DND-41 (cell line): ENCODE results near the gene ATXN1L.
A peak's percentile ranks its signal among the peaks of the same experiment; 100 is the strongest.
"Not testable (repeated sequence)": the region's sequence is repeated elsewhere in the genome, so short reads cannot be mapped to it uniquely, and the experiment has no call there.

Experiments
- ATAC-seq: fragments of 200-7000 bp; cut with Tn5 transposase; 3 replicates; pipeline ENCODE4 v1.9.1; 2021; ENCODE audit warnings: low read depth; ENCODE audit not compliant: insufficient read depth
- DNase-seq: peaks from one replicate; pipeline ENCODE4 v3.0.0-alpha.2; 2020
- H2AFZ ChIP-seq: 2 replicates; pipeline ENCODE4 v1.6.0; 2012; ENCODE audit warnings: low read depth, low read length
- H3K27ac ChIP-seq: 2 replicates; pipeline ENCODE4 v1.5.1; 2012; ENCODE audit warnings: low read length, inconsistent platforms
- H3K27me3 ChIP-seq: fragments of 200-600 bp; sonication (generic); 2 replicates; pipeline ENCODE4 v1.6.0; 2012; ENCODE audit warnings: low read length, mild to moderate bottlenecking, inconsistent platforms; ENCODE audit not compliant: insufficient read depth, poor library complexity
- H3K36me3 ChIP-seq: 2 replicates; pipeline ENCODE4 v1.5.1; 2012; ENCODE audit warnings: low read length, inconsistent platforms; ENCODE audit not compliant: insufficient read depth
- H3K4me1 ChIP-seq: 2 replicates; pipeline ENCODE4 v1.5.1; 2012; ENCODE audit warnings: mild to moderate bottlenecking, low read length; ENCODE audit not compliant: insufficient read depth
- H3K4me2 ChIP-seq: 2 replicates; pipeline ENCODE4 v1.6.0; 2012; ENCODE audit warnings: mild to moderate bottlenecking, moderate library complexity, low read length, inconsistent platforms; ENCODE audit not compliant: insufficient read depth
- H3K4me3 ChIP-seq, 2 experiments: fragments of 200-600 bp in 1 of 2; shearing (Covaris generic) in 1 of 2; 2 replicates each; pipeline ENCODE4 v1.5.1; 2012 to 2016; ENCODE audit warnings: inconsistent platforms in 2 of 2, low read length in 2 of 2, mild to moderate bottlenecking in 2 of 2, low read depth in 1 of 2, moderate library complexity in 1 of 2
- H3K79me2 ChIP-seq: 2 replicates; pipeline ENCODE4 v1.6.0; 2012; ENCODE audit warnings: low read length, inconsistent platforms; ENCODE audit not compliant: insufficient read depth
- H3K9ac ChIP-seq: 2 replicates; pipeline ENCODE4 v1.6.0; 2012; ENCODE audit warnings: low read depth, mild to moderate bottlenecking, inconsistent platforms, low read length, moderate library complexity
- H3K9me3 ChIP-seq: 2 replicates; pipeline ENCODE4 v1.5.1; 2012; ENCODE audit warnings: low read length, moderate library complexity, mild to moderate bottlenecking, inconsistent platforms; ENCODE audit not compliant: insufficient read depth, severe bottlenecking
- H4K20me1 ChIP-seq: 2 replicates; pipeline ENCODE4 v1.6.0; 2012; ENCODE audit warnings: low read length; ENCODE audit not compliant: insufficient read depth
- EZH2 ChIP-seq: IDR thresholded peaks from 3 replicates; pipeline ENCODE4 v1.6.1; 2012; ENCODE audit warnings: borderline replicate concordance, low read depth, mild to moderate bottlenecking, moderate library complexity, low read length, inconsistent platforms; ENCODE audit not compliant: severe bottlenecking
- TF ChIP-seq, protein P1 (sequence below): IDR thresholded peaks from 2 replicates; pipeline ENCODE4 v1.5.1; 2012; ENCODE audit warnings: borderline replicate concordance, low read length, moderate library complexity, mild to moderate bottlenecking; ENCODE audit not compliant: poor library complexity, severe bottlenecking; ENCODE audit errors: extremely low read depth

Gene ATXN1L

GRCh38 chr16:71904239-71904638 is 58.5 kb downstream of the ATXN1L start:
- ATAC-seq: no peak
- peaks cover 11% of the 10 kb centered on the region for H3K4me1 ChIP-seq

GRCh38 chr16:71905765-71906164 is 60.0 kb downstream of the ATXN1L start:
- not testable (repeated sequence) for H3K4me2 ChIP-seq

More at GRCh38 chr16:71904239-71904638, 58.5 kb downstream of the ATXN1L start:
- peaks cover 8% of the 10 kb centered on the region for H3K36me3 ChIP-seq
- no peaks in the 10 kb centered on the region for H3K9me3 ChIP-seq
- no peak overlapping the region for H3K9ac ChIP-seq
- H3K27ac ChIP-seq: no peak overlapping the region
- no peak overlapping the region for H2AFZ ChIP-seq
- H3K27me3 ChIP-seq: no peaks in the 10 kb centered on the region
- 0 out of 2 replicates have a peak overlapping the region, but pooled peaks have one; percentile 7 for H3K4me2 ChIP-seq
- no peak for DNase-seq
- no peak overlapping the region for H3K4me3 ChIP-seq
- TF ChIP-seq EZH2: no peak
- TF ChIP-seq, protein P1, sequence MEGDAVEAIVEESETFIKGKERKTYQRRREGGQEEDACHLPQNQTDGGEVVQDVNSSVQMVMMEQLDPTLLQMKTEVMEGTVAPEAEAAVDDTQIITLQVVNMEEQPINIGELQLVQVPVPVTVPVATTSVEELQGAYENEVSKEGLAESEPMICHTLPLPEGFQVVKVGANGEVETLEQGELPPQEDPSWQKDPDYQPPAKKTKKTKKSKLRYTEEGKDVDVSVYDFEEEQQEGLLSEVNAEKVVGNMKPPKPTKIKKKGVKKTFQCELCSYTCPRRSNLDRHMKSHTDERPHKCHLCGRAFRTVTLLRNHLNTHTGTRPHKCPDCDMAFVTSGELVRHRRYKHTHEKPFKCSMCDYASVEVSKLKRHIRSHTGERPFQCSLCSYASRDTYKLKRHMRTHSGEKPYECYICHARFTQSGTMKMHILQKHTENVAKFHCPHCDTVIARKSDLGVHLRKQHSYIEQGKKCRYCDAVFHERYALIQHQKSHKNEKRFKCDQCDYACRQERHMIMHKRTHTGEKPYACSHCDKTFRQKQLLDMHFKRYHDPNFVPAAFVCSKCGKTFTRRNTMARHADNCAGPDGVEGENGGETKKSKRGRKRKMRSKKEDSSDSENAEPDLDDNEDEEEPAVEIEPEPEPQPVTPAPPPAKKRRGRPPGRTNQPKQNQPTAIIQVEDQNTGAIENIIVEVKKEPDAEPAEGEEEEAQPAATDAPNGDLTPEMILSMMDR: no peak
- H4K20me1 ChIP-seq: peaks cover 88% of the 10 kb centered on the region
- H3K79me2 ChIP-seq: peaks cover 100% of the 10 kb centered on the region

More at GRCh38 chr16:71905765-71906164, 60.0 kb downstream of the ATXN1L start:
- H2AFZ ChIP-seq, H3K4me3 ChIP-seq, ATAC-seq, H3K4me1 ChIP-seq, H3K9me3 ChIP-seq, H3K27me3 ChIP-seq, H3K9ac ChIP-seq, DNase-seq, H3K27ac ChIP-seq: not testable (repeated sequence)
- Histone ChIP-seq H4K20me1 (peaks cover 90% of the 10 kb centered on the region), H3K79me2 (peaks cover 100% of the 10 kb centered on the region), H3K36me3 (peaks cover 13% of the 10 kb centered on the region)
